Fibroblast of pulmonary artery (primary cell): Measurements from ENCODE around the gene TSHR.
"Not testable (repeated sequence)": the region's sequence is repeated elsewhere in the genome, so short reads cannot be mapped to it uniquely, and the experiment has no call there.

Source experiments
- DNase-seq: peaks from one replicate; pipeline ENCODE4 v3.0.0-alpha.2; 2010; ENCODE audit warnings: low read depth
- H3K4me3 ChIP-seq: replicated peaks from 2 replicates; pipeline ENCODE4 v1.5.1; 2011; ENCODE audit warnings: low read depth, mild to moderate bottlenecking, control low read depth, low read length, moderate library complexity
- CTCF ChIP-seq: IDR thresholded peaks from 2 replicates; pipeline ENCODE4 v1.5.1; 2011; ENCODE audit warnings: mild to moderate bottlenecking, control low read depth, low read length, inconsistent platforms; ENCODE audit errors: missing control alignments

The TSHR gene

DNA sequence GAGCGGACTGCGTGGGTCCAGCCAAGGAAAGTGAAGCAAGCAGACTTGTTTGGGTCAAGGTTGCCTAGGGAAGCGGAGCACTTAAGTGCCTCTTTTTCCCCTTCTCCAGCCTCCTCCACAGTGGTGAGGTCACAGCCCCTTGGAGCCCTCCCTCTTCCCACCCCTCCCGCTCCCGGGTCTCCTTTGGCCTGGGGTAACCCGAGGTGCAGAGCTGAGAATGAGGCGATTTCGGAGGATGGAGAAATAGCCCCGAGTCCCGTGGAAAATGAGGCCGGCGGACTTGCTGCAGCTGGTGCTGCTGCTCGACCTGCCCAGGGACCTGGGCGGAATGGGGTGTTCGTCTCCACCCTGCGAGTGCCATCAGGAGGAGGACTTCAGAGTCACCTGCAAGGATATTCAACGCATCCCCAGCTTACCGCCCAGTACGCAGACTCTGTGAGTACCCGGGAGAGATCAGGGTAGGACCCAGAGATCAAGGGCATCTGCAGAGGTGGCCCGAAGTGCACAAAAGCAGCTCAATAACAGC lies at the start of gene TSHR:
Gene TSHR, plus strand, starts transcription at position 206 of the 526 bp plus-strand sequence. Its CDS starts 60 bp downstream, at position 266.
- no peak for TF ChIP-seq CTCF
- DNase-seq, result peak; percentile 16
- H3K4me3 ChIP-seq, result peak within 1 kb of the TSS; percentile 60

GRCh38 chr14:80906336-80906735 lies 49.1 kb upstream of the TSHR start:
- TF ChIP-seq CTCF, result no peak
- DNase-seq, result no peak
- no peak overlapping the region for H3K4me3 ChIP-seq

- DNase-seq, result no peak
- no peak for TF ChIP-seq CTCF
- no peak overlapping the region for H3K4me3 ChIP-seq
These were observed 48.5 kb upstream of the TSHR start for GRCh38 chr14:80906946-80907345.

GRCh38 chr14:80912013-80912412 lies 43.4 kb upstream of the TSHR start:
- DNase-seq, H3K4me3 ChIP-seq: not testable (repeated sequence)

- no peak for TF ChIP-seq CTCF
- no peak overlapping the region for H3K4me3 ChIP-seq
- no peak for DNase-seq
These were observed 35.8 kb upstream of the TSHR start for GRCh38 chr14:80919622-80920021.

DNA sequence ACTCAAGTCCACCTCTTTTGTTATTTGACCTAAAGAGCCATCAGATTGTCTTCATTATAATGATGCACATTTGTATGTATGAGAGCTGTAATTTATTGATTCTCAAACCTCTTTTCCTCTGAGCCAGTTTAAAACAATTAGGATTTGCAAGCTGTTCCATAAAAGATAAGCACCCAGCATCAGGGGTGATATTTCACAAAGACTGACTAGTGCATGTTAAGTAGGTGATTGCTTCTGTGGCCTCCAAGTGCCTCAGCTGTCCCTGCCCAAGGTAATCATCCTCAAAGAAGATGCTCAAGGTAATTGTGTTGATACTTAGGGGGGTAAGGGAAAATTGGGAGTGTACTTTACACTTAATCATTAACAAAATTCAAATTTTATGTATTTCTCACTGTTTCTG lies 32.1 kb upstream of the TSHR start:
- DNase-seq, result no peak
- no peak overlapping the region for H3K4me3 ChIP-seq
- no peak for TF ChIP-seq CTCF

- TF ChIP-seq CTCF, result no peak
- H3K4me3 ChIP-seq, result no peak overlapping the region
- no peak for DNase-seq
These were observed 30.9 kb upstream of the TSHR start for GRCh38 chr14:80924365-80925103.
